Astrocyte (in vitro differentiated cells and primary cell): ENCODE results near the gene KCNQ1. TPM values are rescaled to one million over a fixed set of nuclear protein-coding genes. Genes with fewer than 3 reads are reported as not detected.

ENCODE experiments used
- DNase-seq: peaks from one replicate; pipeline ENCODE4 v3.0.0-alpha.2; 2010; ENCODE audit warnings: low read depth
- FAIRE-seq: peaks from 2 replicates; lab custom pipeline; 2011; peaks lifted over from hg19 to GRCh38; lab: Jason Lieb, UNC
- H2AFZ ChIP-seq: 2 replicates; pipeline ENCODE4 v1.6.0; 2012; ENCODE audit warnings: low read depth, low read length, inconsistent platforms
- H3K27ac ChIP-seq: 2 replicates; pipeline ENCODE4 v1.5.1; 2011; ENCODE audit warnings: low read depth, low read length, inconsistent platforms
- H3K27me3 ChIP-seq: 2 replicates; pipeline ENCODE4 v1.6.0; 2011; ENCODE audit warnings: low read length, inconsistent platforms; ENCODE audit not compliant: insufficient read depth
- H3K36me3 ChIP-seq: 2 replicates; pipeline ENCODE4 v1.5.1; 2011; ENCODE audit warnings: low read length, inconsistent platforms; ENCODE audit not compliant: insufficient read depth
- H3K4me1 ChIP-seq: 2 replicates; pipeline ENCODE4 v1.5.1; 2011; ENCODE audit warnings: low read length, inconsistent platforms; ENCODE audit not compliant: insufficient read depth
- H3K4me2 ChIP-seq: 2 replicates; pipeline ENCODE4 v1.6.0; 2012; ENCODE audit warnings: low read length, inconsistent platforms
- H3K4me3 ChIP-seq: 2 replicates; pipeline ENCODE4 v1.5.1; 2011; ENCODE audit warnings: low read depth, mild to moderate bottlenecking, low read length, inconsistent platforms; ENCODE audit not compliant: insufficient read depth
- H3K79me2 ChIP-seq: 2 replicates; pipeline ENCODE4 v1.6.0; 2012; ENCODE audit warnings: mild to moderate bottlenecking, low read length, inconsistent platforms; ENCODE audit not compliant: insufficient read depth
- H3K9ac ChIP-seq: 2 replicates; pipeline ENCODE4 v1.6.0; 2012; ENCODE audit warnings: mild to moderate bottlenecking, low read length, inconsistent platforms
- H3K9me3 ChIP-seq: 2 replicates; pipeline ENCODE4 v1.5.1; 2012; ENCODE audit warnings: low read depth, mild to moderate bottlenecking, low read length, inconsistent platforms; ENCODE audit not compliant: insufficient read depth
- H4K20me1 ChIP-seq: 2 replicates; pipeline ENCODE4 v1.6.0; 2012; ENCODE audit warnings: low read length, inconsistent platforms; ENCODE audit not compliant: insufficient read depth
- H3K27ac Mint-ChIP-seq: one replicate; pipeline ENCODE4 v1.8.0; 2021; ENCODE audit warnings: mild to moderate bottlenecking, mixed read lengths; ENCODE audit not compliant: unreplicated experiment
- H3K27me3 Mint-ChIP-seq: one replicate; pipeline ENCODE4 v1.8.0; 2021; ENCODE audit warnings: low read depth, mixed read lengths; ENCODE audit not compliant: unreplicated experiment
- H3K36me3 Mint-ChIP-seq: one replicate; pipeline ENCODE4 v1.8.0; 2021; ENCODE audit warnings: low read depth, mixed read lengths; ENCODE audit not compliant: unreplicated experiment
- H3K4me1 Mint-ChIP-seq: one replicate; pipeline ENCODE4 v1.8.0; 2021; ENCODE audit warnings: low read depth, mixed read lengths; ENCODE audit not compliant: unreplicated experiment
- H3K4me3 Mint-ChIP-seq: one replicate; pipeline ENCODE4 v1.8.0; 2021; ENCODE audit warnings: mild to moderate bottlenecking, moderate library complexity, mixed read lengths; ENCODE audit not compliant: unreplicated experiment
- H3K9me3 Mint-ChIP-seq: one replicate; pipeline ENCODE4 v1.8.0; 2021; ENCODE audit warnings: mild to moderate bottlenecking, mixed read lengths; ENCODE audit not compliant: unreplicated experiment
- EZH2 ChIP-seq: IDR thresholded peaks from 2 replicates; pipeline ENCODE4 v1.6.1; 2012; ENCODE audit warnings: mild to moderate bottlenecking, low read length, inconsistent platforms; ENCODE audit not compliant: insufficient read depth
- total RNA-seq: library from RNA; stranded (reverse); gene quantifications from 2 replicates; pipeline ENCODE4 v1.2.1, GENCODE V29; 2021
- TF ChIP-seq, protein P1 (sequence below): IDR thresholded peaks from 2 replicates; pipeline ENCODE4 v1.5.1; 2011; ENCODE audit warnings: low read depth, mild to moderate bottlenecking, inconsistent platforms, low read length, moderate library complexity; ENCODE audit not compliant: insufficient read depth

The KCNQ1 gene
- total RNA-seq, 1 donor from 2014 or later = not detected

DNA sequence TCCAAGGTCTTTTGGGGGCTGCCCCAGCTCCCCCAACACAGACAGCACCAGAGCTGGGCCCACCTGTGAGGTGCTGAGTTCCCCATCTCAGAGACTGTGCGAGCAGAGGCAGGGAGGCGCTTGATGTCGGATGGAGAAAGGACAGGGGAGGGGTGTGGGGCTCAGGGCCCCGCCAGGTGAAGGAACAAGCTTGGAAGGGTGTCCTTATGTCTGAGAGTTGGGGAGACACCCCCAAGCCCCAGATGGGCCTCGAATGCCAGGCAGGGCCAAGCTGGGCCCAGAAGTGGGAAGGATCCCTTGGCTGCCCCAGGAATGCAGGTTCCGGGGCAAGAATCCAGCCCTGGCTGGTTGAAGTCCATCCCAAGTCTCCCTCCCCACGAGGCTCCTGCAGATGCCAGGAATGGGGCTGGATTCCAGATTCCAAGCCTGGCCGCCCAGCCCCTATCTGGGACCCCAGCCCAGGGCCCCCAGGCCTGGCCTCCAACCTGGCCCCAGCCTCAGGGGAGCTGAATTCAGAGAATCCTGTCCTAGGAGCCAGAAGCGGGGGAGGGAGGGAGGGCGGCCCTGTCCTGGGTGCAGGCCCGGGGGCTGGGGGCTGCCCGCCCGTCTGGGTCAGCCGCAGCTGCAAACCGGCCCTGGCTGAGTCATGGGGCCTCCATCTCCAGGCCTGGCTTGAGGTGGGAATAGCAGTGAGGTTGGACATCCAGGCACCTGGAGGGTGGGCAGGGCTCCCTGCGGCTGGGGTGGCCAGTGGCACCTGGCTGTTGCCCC, 389.9 kb downstream of the KCNQ1 start:
- DNase-seq (no peak), FAIRE-seq (no peak)
- H3K27me3 ChIP-seq = no peaks in the 10 kb centered on the region
- H3K27me3 Mint-ChIP-seq = peaks cover 20% of the 10 kb centered on the region
- H3K36me3 Mint-ChIP-seq = no peaks in the 10 kb centered on the region
- H3K36me3 ChIP-seq = no peaks in the 10 kb centered on the region
- no peak for TF ChIP-seq EZH2
- TF ChIP-seq, protein P1, sequence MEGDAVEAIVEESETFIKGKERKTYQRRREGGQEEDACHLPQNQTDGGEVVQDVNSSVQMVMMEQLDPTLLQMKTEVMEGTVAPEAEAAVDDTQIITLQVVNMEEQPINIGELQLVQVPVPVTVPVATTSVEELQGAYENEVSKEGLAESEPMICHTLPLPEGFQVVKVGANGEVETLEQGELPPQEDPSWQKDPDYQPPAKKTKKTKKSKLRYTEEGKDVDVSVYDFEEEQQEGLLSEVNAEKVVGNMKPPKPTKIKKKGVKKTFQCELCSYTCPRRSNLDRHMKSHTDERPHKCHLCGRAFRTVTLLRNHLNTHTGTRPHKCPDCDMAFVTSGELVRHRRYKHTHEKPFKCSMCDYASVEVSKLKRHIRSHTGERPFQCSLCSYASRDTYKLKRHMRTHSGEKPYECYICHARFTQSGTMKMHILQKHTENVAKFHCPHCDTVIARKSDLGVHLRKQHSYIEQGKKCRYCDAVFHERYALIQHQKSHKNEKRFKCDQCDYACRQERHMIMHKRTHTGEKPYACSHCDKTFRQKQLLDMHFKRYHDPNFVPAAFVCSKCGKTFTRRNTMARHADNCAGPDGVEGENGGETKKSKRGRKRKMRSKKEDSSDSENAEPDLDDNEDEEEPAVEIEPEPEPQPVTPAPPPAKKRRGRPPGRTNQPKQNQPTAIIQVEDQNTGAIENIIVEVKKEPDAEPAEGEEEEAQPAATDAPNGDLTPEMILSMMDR = no peak
- no peak overlapping the region for H3K9ac ChIP-seq
- peaks cover 2% of the 10 kb centered on the region for H3K9me3 ChIP-seq
- peaks cover 1% of the 10 kb centered on the region for H3K9me3 Mint-ChIP-seq
- H3K79me2 ChIP-seq = no peaks in the 10 kb centered on the region
- H3K4me1 ChIP-seq = no peaks in the 10 kb centered on the region
- H3K4me3 Mint-ChIP-seq = no peak overlapping the region
- peaks cover 24% of the 10 kb centered on the region for H3K4me1 Mint-ChIP-seq
- H3K4me3 ChIP-seq = no peak overlapping the region
- no peaks in the 10 kb centered on the region for H4K20me1 ChIP-seq
- H3K27ac Mint-ChIP-seq = no peak overlapping the region
- H3K4me2 ChIP-seq = no peak overlapping the region
- no peak overlapping the region for H2AFZ ChIP-seq
- H3K27ac ChIP-seq = no peak overlapping the region

DNA sequence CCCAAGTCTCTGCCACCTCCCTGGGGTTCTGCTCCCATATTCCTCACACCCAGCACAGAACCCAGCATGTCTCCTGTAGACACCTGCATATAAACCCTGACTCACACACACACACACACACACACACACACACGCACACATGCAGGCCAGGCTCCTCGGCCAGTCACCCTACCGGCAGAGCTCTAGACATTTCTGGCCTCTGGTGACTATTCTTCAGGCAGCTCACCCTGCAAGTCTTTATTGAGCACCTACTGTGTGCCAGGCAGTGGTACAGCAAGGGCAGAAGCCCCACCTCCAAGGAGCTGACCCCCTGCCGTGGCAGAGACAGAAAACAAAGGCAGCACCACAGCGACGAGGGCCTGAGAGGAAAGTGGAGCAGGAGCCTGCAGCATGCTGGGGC, 390.5 kb downstream of the KCNQ1 start:
- Mint-ChIP-seq H3K27me3 (peaks cover 25% of the 10 kb centered on the region), H3K4me3 (no peak overlapping the region), H3K4me1 (peaks cover 30% of the 10 kb centered on the region), H3K36me3 (no peaks in the 10 kb centered on the region), H3K9me3 (peaks cover 1% of the 10 kb centered on the region), H3K27ac (peak overlapping the region; percentile 53)
- DNase-seq = peak; percentile 58
- H4K20me1 ChIP-seq = no peaks in the 10 kb centered on the region
- H3K4me1 ChIP-seq = no peaks in the 10 kb centered on the region
- H3K27me3 ChIP-seq = no peaks in the 10 kb centered on the region
- no peak overlapping the region for H3K27ac ChIP-seq
- H3K9me3 ChIP-seq = no peaks in the 10 kb centered on the region
- no peak for FAIRE-seq
- no peak for TF ChIP-seq EZH2
- TF ChIP-seq, protein P1 = no peak
- no peak overlapping the region for H3K4me3 ChIP-seq
- no peaks in the 10 kb centered on the region for H3K79me2 ChIP-seq
- no peak overlapping the region for H3K4me2 ChIP-seq
- H3K36me3 ChIP-seq = no peaks in the 10 kb centered on the region
- no peak overlapping the region for H2AFZ ChIP-seq
- no peak overlapping the region for H3K9ac ChIP-seq

DNA sequence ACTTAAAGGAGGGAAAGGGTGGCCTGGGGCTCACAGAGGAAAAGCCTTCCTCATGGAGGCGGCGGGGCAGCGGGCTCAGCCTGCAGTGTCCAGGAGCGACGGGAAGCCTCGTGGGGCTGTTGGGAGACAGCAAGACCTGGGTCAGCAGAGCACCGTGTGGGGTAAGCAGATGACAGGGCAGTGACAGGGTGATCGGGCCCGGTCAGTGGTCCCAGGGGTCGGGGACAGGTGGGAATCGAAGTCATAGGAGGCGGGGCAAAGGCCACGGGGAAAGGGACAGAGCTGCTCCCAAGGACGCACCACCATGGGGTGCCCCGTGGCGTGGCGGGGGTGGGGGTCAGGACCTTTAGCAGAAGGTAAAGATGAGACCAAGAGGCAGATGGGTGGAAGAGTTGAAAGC, 390.9 kb downstream of the KCNQ1 start:
- no peaks in the 10 kb centered on the region for H3K79me2 ChIP-seq
- peaks cover 31% of the 10 kb centered on the region for H3K4me1 Mint-ChIP-seq
- H3K36me3 Mint-ChIP-seq = no peaks in the 10 kb centered on the region
- no peak for DNase-seq
- peaks cover 1% of the 10 kb centered on the region for H3K9me3 Mint-ChIP-seq
- H3K4me1 ChIP-seq = no peaks in the 10 kb centered on the region
- H4K20me1 ChIP-seq = no peaks in the 10 kb centered on the region
- H3K27me3 Mint-ChIP-seq = peaks cover 29% of the 10 kb centered on the region
- TF ChIP-seq, protein P1 = no peak
- TF ChIP-seq EZH2 = no peak
- no peak overlapping the region for H3K4me2 ChIP-seq
- no peaks in the 10 kb centered on the region for H3K27me3 ChIP-seq
- H3K9me3 ChIP-seq = no peaks in the 10 kb centered on the region
- no peak overlapping the region for H3K4me3 ChIP-seq
- H3K4me3 Mint-ChIP-seq = no peak overlapping the region
- no peak overlapping the region for H3K27ac ChIP-seq
- FAIRE-seq = no peak
- H2AFZ ChIP-seq = no peak overlapping the region
- no peak overlapping the region for H3K27ac Mint-ChIP-seq
- no peaks in the 10 kb centered on the region for H3K36me3 ChIP-seq
- no peak overlapping the region for H3K9ac ChIP-seq
